ENCODE data around the gene MIB1.
"Not testable (repeated sequence)": the region's sequence is repeated elsewhere in the genome, so short reads cannot be mapped to it uniquely, and the experiment has no call there.

The MIB1 gene

DNA sequence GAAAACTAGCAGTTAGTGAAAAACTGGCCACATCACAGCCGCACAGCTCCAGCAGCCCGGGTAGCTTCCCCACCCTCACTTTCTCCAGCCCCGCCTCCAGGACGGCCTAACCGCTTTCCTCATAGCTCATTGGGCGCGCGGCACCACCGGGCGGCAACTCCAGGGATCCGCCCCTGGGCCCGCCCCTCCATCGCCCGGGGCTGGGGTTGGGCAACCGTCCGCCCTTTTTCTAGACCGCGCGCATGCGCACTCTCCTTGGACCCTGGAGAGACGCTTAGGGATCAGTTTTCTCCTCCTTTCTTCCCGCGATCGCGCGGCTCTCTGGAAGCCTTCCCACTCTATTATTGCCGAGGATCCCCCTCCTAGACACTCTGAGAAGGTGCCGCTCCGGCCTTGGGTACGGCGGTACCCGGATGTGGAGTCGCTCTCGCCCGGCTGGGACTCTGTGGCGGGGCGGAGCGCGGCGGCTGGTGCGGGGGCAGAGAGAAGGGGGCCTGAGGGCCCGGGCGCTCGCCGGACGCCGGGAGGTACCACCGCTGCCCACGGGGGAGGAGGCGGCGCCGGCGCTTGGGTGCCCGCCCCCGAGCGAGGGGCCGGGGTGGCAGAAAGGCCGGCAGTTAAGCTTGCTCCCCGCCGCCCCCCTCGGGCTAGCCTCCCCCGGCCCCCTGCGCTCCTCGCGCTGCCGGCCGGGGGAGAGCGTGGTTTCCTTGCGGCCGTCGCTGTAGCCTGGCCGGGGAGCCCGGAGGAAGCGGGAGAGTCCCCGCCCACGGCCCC, at the start of gene MIB1:
TSS of gene MIB1 (plus strand) at position 255 of the 774 bp plus-strand sequence. CDS start 792 bp downstream, outside the sequence.
- peak; percentile 98 to 99 for DNase-seq (ENCODE audit: low read depth in 2 of 2)

DNA sequence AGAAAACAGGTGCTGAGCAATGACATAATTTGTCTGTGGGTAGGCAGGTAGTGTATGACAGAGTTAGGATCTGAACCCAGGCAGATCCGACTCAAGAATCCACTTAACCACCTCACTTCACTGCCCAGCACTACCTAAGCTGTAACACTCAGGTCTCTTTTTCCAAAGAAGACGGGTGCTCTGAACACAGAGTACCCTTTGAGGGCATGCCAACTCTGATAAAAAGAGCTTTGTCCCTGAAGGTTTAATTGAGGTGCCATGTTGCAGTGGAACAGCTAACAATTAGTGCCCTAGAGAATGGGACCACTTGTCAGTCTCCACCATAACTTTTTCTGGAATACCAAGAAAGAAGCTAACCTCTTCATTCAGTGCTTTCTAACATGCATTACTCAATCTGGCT, 47.3 kb upstream of the MIB1 start:
- DNase-seq (ENCODE audit: low read depth in 2 of 2) = no peak

DNA sequence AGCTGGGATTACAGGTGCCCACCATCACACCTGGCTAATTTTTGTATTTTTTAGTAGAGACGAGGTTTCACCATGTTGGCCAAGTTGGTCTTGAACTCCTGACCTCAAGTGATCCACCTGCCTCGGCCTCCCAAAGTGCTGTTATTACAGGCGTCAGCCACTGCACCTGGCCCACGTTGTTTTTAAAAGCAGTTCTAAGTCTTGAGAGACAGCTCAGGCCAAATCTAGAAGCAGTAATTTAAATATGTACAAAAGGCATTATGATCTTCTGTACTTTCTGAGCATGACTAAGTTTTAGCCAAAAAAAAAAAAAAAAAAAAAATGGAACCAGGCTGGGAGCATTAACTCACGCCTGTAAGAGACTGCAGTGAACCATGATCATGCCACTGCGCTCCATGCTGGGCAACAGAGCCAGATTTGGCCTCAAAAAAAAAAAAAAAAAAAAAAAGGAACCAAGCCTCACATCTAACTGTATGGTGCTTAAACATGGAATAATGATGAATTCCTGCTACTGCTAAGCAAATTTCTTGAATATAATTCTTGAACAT, 40.0 kb upstream of the MIB1 start:
- no peak for DNase-seq (ENCODE audit: low read depth in 2 of 2)

- DNase-seq (ENCODE audit: low read depth in 2 of 2) = no peak
Observed at GRCh38 chr18:21701621-21702020, 39.0 kb upstream of the MIB1 start.

- DNase-seq (ENCODE audit: low read depth in 2 of 2) = no peak
Observed at GRCh38 chr18:21702602-21703001, 38.0 kb upstream of the MIB1 start.

DNA sequence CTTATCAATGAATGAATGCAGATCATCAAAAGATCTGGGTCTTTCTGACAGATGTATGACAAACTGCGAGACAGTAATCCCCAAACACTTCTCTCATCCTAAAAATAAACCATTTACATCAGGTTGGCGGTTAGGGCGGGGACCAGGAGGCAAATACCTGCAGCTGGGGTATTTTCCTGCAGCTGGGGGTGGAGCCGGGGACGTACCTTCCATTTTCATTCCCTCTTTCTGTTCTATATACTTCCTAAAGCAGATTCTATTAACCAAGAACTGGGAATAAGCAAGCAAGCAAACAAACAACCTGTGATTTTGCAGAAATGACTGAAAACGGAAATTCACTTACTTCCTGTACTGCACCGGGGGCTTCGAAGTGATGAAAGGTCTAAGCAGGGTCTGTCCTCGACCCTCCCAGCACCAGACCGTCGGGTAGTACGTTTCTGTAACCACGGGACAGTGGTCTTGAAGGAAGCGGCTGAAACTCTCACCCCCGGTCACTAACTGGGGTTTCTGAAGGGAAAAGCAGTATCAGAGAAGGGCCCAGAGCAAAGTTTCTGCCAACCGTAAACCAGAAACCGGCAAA, 37.3 kb upstream of the MIB1 start:
- peak in 1 of 2 donors; percentile 11 for DNase-seq (ENCODE audit: low read depth in 2 of 2)

DNA sequence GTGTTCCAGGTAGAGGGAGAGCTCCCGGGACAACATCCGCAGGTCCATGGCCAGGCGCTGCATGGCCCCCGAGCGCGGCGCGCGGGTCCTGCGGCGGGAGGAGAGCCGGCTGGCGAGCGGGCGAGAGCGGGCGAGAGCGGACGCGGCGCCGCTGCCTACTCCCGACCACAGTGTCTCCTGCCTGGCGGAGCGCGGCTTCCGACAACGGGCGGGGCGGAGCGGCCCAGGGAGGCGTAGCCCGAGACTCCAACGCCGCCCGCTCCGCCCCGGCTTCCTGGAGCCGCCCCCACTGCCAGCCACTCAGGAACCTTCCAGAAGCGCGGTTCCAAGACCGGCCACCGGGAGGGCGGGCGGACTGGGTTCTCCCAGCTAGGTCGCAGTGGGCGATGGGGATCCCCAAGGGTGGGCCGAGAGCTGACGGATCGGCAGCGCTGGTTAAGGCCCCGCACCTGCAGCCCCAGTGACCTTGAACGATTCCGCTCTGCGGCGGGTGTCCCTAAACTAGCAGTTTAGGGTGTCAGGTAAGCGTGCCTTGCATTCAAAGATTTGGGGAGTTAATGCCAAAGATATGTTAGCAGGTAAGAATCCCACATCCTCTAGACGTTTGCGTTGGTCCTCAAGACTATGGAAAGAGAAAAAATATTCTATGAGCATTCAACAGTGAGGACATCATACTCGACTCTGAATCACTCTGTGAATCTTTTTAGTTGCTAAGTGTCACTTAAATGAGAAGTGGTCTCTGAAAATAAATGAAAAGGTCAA, 35.8 kb upstream of the MIB1 start, which contains the start of gene ABHD3:
TSS of gene ABHD3 (minus strand) at position 172 of the 762 bp plus-strand sequence. CDS start at position 63, 109 bp downstream.
- peak; percentile 81 to 89 for DNase-seq (ENCODE audit: low read depth in 2 of 2)

DNA sequence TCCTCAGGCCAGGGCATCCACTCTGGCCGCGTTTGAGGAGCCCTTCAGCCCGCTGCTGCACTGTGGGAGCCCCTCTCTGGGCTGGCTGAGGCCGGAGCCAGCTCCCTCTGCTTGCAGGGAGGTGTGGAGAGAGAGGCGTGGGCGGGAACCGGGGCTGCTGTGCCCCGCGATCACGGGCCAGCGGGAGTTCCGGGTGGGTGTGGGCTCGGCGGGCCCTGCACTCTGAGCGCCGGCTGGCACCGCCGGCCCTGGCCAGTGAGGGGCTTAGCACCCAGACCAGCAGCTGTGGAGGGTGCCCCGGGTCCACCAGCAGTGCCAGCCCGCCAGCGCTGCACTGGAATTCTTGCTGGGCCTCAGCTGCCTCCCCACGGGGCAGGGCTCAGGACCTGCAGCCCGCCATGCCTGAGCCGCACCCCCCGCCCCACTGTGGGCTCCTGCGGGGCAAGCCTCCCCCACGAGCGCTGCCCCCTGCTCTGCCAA, 34.2 kb upstream of the MIB1 start:
- no peak for DNase-seq (ENCODE audit: low read depth in 2 of 2)

- DNase-seq (ENCODE audit: low read depth in 2 of 2) = not testable (repeated sequence)
Observed at GRCh38 chr18:21707130-21707529, 33.5 kb upstream of the MIB1 start.

DNA sequence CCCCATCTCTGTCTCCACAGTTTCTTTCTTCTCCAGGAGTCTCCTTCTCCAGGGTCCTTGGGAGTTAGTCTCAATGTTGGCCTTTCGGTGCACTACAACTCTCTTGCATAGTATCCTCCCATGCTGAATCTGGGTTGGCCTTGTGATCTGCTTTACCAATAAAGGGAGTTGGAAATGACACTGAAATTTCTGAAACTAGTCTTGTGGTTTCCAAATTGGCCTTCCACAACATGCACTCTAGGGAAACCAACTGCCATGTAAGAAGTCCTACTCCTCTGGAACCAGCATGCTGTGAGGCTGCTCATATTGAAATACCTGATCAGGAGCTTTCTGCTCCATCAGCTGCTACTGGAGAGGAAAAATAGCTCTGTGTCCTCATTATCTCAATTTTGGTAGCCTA, 26.1 kb upstream of the MIB1 start:
- DNase-seq (ENCODE audit: low read depth in 2 of 2) = no peak

GRCh38 chr18:21722687-21723086, 17.9 kb upstream of the MIB1 start:
- DNase-seq (ENCODE audit: low read depth in 2 of 2) = no peak

DNA sequence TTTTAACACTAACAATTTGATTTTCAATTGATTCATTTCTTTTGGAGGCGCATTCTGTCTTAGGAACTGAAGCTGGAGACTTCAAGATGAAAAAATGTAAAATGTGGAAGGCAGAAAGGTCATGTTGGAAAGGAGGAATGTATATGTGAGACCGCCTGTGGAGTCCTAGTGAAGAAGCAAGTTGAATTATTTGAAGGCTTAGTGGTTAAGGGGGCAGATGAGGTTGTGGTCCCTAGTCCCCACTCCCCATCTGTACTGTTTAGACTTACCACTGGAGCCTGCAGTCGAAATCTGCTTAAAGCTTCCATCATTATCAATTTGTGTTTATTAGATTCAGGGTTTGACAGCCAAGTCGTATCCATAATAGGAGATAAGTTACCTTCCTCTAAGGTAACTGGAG, 15.4 kb upstream of the MIB1 start:
- DNase-seq (ENCODE audit: low read depth in 2 of 2) = no peak

- DNase-seq (ENCODE audit: low read depth in 2 of 2) = no peak
Observed at GRCh38 chr18:21727702-21728101, 12.9 kb upstream of the MIB1 start.

DNA sequence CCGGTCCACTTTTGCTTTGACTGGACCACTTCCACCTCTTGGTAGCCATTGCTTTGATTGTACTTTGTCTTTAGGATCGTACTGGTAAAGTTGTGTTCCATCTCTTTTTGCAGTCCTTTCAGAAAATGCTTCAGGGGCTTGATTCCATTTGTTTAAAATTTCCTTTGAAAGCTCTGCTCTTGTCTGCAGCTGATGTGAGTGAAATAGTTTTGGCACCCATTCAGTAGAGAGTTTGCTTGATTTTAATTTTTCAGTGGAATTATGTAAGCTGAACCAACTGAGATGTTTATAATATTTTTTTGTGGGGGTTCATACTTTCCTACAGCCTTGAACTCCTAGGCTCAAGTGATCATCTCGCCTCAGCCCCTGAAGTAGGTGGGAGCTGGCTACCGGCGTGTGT, 7.6 kb upstream of the MIB1 start:
- DNase-seq (ENCODE audit: low read depth in 2 of 2) = no peak

- DNase-seq (ENCODE audit: low read depth in 2 of 2) = peak; percentile 6 to 30
Observed at GRCh38 chr18:21735452-21736015, 5.1 kb upstream of the MIB1 start.

- not testable (repeated sequence) for DNase-seq (ENCODE audit: low read depth in 2 of 2)
Observed at GRCh38 chr18:21736926-21737325, 3.7 kb upstream of the MIB1 start.

GRCh38 chr18:21739604-21740537, 721 bp upstream of the MIB1 start:
- DNase-seq (ENCODE audit: low read depth in 2 of 2) = no peak

DNA sequence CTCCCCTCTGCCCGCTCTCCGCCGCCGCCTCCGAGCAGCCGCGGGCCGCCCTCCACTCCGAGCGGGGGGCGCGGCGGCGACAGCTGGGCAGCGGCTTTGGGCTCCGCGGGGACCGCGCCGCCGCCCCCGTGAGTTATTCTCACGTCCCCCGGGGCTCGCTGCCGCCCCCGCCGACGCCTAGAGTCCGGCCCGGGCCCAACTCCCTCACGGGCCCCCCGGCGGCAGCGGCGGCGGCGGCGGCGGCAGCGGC, 645 bp downstream of the MIB1 start:
- DNase-seq (ENCODE audit: low read depth in 2 of 2) = no peak

- DNase-seq (ENCODE audit: low read depth in 2 of 2) = peak; percentile 18
Observed at GRCh38 chr18:21741562-21742314, 1.1 kb downstream of the MIB1 start.

DNA sequence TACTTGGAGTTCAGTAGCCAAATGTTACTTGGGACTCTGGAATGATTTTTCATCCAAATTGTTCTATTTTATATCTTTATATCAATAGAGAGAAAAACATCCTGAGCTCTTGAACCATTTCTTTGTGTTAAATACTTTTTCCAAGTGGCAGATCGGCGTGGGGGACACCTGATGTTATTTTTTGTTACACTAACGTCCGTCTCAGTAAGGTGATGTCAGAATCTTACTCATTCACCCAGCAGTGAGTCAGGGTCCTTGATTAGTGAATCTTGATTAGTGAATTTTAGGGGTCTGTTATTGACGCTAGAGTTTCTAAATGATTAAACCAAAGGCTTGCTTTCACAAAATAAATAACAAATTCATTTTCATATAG, 1.7 kb downstream of the MIB1 start:
- no peak for DNase-seq (ENCODE audit: low read depth in 2 of 2)

All from stimulated activated CD4-positive, alpha-beta T cell treated with anti-CD3 and anti-CD28 coated beads, Interleukin-4, amount 100 ng/mL, for 48 hours (primary cell).